NCI-H82 treated with DMSO at 0.1 percent for 48 hours (cell line): ENCODE data around the gene BFAR.
"Not testable (repeated sequence)": the region's sequence is repeated elsewhere in the genome, so short reads cannot be mapped to it uniquely, and the experiment has no call there.

Experiments used
- DNase-seq: peaks from one replicate; lab custom pipeline; 2025; ENCODE audit not compliant: unreplicated experiment; lab: John Stamatoyannopoulos, UW

The BFAR gene

GRCh38 chr16:14635395-14636165 lies 2.8 kb downstream of the BFAR start:
- no peak for DNase-seq

GRCh38 chr16:14636179-14636950 lies 3.6 kb downstream of the BFAR start:
- peak; percentile 44 for DNase-seq

GRCh38 chr16:14636951-14637240 lies 4.1 kb downstream of the BFAR start:
- DNase-seq: not testable (repeated sequence)

- no peak for DNase-seq
These were observed 7.8 kb downstream of the BFAR start for GRCh38 chr16:14640538-14640937.

GRCh38 chr16:14641206-14641605 lies 8.5 kb downstream of the BFAR start:
- DNase-seq: no peak

- DNase-seq: no peak
These were observed 9.2 kb downstream of the BFAR start for GRCh38 chr16:14641926-14642325.

GRCh38 chr16:14649816-14650215 lies 17.1 kb downstream of the BFAR start:
- no peak for DNase-seq

- DNase-seq: no peak
These were observed 17.9 kb downstream of the BFAR start for GRCh38 chr16:14650629-14651028.

- no peak for DNase-seq
These were observed 20.0 kb downstream of the BFAR start for GRCh38 chr16:14652726-14653125.

GRCh38 chr16:14658063-14658462 lies 25.3 kb downstream of the BFAR start:
- DNase-seq: peak; percentile 96

- DNase-seq: no peak
These were observed 34.9 kb downstream of the BFAR start for GRCh38 chr16:14667347-14668266.

GRCh38 chr16:14668556-14669223 lies 35.9 kb downstream of the BFAR start:
- DNase-seq: no peak

- DNase-seq: no peak
These were observed 37.0 kb downstream of the BFAR start for GRCh38 chr16:14669776-14670175.

GRCh38 chr16:14672403-14672971 lies 39.7 kb downstream of the BFAR start:
- DNase-seq: no peak

GRCh38 chr16:14676633-14677032 lies 43.9 kb downstream of the BFAR start:
- DNase-seq: no peak

- DNase-seq: no peak
These were observed 44.9 kb downstream of the BFAR start for GRCh38 chr16:14677627-14678026.

- no peak for DNase-seq
These were observed 46.2 kb downstream of the BFAR start for GRCh38 chr16:14678748-14679497.

GRCh38 chr16:14680396-14680795 lies 47.6 kb downstream of the BFAR start:
- DNase-seq: not testable (repeated sequence)

- DNase-seq: no peak
These were observed 48.4 kb downstream of the BFAR start for GRCh38 chr16:14681115-14681514.

GRCh38 chr16:14682121-14682520 lies 49.4 kb downstream of the BFAR start:
- DNase-seq: no peak
